ENCODE results near the gene PM20D2.

PM20D2 gene

DNA sequence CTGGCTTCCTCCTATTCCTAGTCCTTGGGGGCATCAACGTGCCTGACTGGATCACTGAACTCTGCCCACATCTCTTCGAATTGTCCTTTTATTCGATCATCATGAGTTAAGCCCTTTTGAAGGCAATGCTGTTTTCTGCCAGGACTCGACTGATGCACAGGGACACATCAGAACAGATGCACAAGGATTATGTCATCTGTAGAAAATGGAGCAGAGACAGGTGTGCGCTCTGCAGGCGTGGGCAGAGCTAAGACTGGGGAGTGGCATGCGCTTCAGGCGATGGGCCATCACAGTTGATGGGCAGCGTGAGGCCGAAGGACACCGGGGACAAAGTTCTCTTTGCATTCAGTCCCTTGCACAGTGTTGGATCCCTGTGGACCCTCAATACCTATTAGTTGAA, 58.2 kb downstream of the PM20D2 start:
- no peak for DNase-seq (ENCODE audit: low spot score)

DNA sequence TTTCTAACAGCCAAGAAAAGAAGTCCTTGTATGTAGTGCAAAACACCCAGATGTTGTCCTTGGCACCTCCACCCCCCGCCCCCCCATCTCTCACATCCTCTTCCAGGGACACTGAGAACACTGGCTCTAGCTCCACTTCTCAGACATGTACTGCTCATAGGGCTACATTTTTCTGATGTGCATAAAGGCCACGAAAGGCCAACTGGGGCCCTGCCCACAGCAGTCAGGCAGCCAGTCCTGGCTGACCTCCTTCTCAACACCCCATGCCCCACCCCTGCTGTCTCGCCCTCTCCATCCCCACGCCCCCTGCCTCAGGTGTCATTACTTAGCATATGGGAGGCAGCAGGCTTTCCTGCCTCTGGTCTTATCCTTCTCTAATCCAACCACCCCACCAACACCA, 60.0 kb downstream of the PM20D2 start:
- no peak for DNase-seq (ENCODE audit: low spot score)

DNA sequence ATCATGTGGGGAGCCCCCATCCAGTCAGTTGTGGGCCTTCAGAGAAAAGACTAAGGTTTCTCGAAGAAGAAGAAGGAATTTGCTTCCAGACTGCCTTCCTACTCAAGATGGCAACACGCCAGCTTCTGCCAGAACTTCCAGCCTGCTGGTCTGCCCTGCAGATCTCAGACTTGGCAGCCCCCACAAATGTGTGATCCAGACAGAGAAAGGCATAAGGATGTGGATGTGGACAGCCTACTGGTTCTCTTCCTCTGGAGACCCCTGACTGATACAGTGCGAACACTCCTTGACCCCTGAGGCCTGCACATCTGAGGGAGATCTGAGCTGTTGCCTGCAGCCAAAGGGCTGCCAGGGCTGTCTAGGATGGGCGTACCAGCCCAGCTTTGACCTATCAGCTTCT, 62.7 kb downstream of the PM20D2 start:
- no peak for DNase-seq (ENCODE audit: low spot score)

DNA sequence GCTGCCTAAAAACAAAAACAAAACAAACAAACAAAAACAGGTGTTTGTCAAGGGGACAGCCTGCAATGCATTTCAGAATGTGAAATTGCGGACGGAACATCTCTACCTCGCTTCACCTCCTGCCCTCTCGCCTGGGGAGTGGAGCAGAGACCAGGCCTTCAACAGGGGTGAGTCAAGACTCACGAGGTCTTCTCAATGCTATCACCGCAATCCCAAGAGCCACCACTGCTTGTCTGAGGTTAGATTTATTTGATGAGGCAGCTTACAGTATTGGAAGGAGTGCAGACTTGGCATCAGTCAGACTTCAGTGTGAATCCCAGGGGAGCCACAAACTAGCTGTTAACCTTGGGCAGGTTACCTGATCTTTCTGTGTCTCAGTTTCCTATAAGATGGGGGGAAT, 63.6 kb downstream of the PM20D2 start:
- no peak for DNase-seq (ENCODE audit: low spot score)

DNA sequence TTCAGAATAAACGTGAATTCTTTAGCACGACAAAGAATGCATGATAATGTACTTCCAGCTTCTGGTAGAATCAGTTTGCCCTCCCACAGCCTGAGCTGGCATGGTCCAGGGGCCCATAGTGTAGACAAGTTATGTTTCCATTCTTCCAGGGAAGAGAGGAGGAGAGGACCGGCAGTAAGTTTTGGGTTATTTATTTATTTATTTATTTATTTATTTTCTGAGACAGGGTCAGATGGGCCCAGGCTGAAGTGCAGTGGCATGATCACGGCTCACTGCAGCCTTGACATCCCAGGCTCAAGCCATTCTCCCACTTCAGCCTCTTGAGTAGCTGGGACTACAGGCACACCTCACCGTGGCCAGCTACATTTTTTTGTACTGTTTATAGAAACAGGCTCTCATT, 66.6 kb downstream of the PM20D2 start:
- no peak for DNase-seq (ENCODE audit: low spot score)

DNA sequence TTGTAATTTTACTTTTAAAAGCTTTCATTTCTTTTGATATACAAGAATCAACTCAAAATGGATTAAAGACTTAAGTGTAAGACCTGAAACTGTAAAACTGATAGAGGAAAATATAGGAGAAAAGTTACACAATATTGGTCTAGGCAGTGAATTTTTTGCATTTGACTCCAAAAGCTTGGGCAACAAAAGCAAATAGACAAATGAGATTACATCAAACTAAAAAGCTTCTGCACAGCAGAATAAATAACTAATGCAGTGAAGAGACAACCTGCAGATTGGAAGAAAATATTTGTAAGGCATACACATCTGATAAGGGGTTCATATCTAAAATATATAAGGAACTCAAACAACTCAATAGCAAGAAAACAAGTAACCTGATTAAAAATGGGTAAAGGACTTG, 68.3 kb downstream of the PM20D2 start:
- DNase-seq (ENCODE audit: low spot score) = no peak
